HG02973 (cell line): Measurements from ENCODE around the gene KDM3B.
A peak's percentile ranks its signal among the peaks of the same experiment; 100 is the strongest.
"Not testable (repeated sequence)": the region's sequence is repeated elsewhere in the genome, so short reads cannot be mapped to it uniquely, and the experiment has no call there.

Source experiments
- ATAC-seq: cut with Tn5 transposase; IDR thresholded peaks from one replicate; pipeline ENCODE4 v1.9.1; 2021; ENCODE audit warnings: moderate library complexity; ENCODE audit not compliant: unreplicated experiment

The KDM3B gene

GRCh38 chr5:138464388-138465260, 112.1 kb downstream of the KDM3B start:
- ATAC-seq, result peak; percentile 73

GRCh38 chr5:138465261-138466124, 113.0 kb downstream of the KDM3B start, which contains the start of gene EGR1:
Gene EGR1, plus strand, starts transcription at chr5:138465479. Its CDS starts 283 bp downstream, at chr5:138465762.
- ATAC-seq, result peak; percentile 44

GRCh38 chr5:138466125-138466899, 113.8 kb downstream of the KDM3B start:
- ATAC-seq, result no peak

- ATAC-seq, result no peak
These were observed 114.6 kb downstream of the KDM3B start for GRCh38 chr5:138466900-138467710.

- no peak for ATAC-seq
These were observed 115.2 kb downstream of the KDM3B start for GRCh38 chr5:138467711-138468132.

- ATAC-seq, result no peak
These were observed 115.9 kb downstream of the KDM3B start for GRCh38 chr5:138468133-138468965.

- no peak for ATAC-seq
These were observed 116.6 kb downstream of the KDM3B start for GRCh38 chr5:138468966-138469539.

GRCh38 chr5:138469540-138470321, 117.2 kb downstream of the KDM3B start:
- ATAC-seq, result no peak

- no peak for ATAC-seq
These were observed 118.0 kb downstream of the KDM3B start for GRCh38 chr5:138470322-138471051.

- ATAC-seq, result no peak
These were observed 118.5 kb downstream of the KDM3B start for GRCh38 chr5:138471052-138471361.

GRCh38 chr5:138472353-138472752, 119.9 kb downstream of the KDM3B start:
- ATAC-seq, result no peak

GRCh38 chr5:138473151-138473550, 120.7 kb downstream of the KDM3B start:
- not testable (repeated sequence) for ATAC-seq

- ATAC-seq, result no peak
These were observed 124.4 kb downstream of the KDM3B start for GRCh38 chr5:138476918-138477317.

- ATAC-seq, result no peak
These were observed 130.2 kb downstream of the KDM3B start for GRCh38 chr5:138482638-138483037.
